Kidney glomerular epithelial cell (primary cell): ENCODE measurements around the gene NRXN3.
"Not testable (repeated sequence)": the region's sequence is repeated elsewhere in the genome, so short reads cannot be mapped to it uniquely, and the experiment has no call there.

Source experiments
- DNase-seq: peaks from one replicate; lab custom pipeline; 2025; lab: John Stamatoyannopoulos, UW

NRXN3 gene

DNA sequence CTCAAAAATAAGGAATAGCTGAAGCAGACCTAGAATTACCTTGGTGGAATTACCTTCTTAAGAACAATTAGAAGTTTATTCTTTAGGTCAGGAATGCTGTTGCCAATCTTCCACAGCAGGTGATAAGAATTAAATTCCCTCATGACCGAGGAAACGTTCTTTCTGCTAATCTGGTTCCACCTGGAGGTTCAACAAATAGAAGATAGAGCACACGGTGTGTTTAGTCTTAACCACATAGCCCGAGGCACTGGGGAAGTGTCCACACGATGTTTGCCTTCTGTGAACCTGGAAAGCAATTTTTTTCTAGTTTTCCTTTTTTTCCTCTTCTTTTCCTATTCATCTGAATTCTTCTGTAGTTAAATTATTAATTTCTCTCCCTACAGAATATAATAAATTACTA, 906.9 kb downstream of the NRXN3 start:
- no peak for DNase-seq

- DNase-seq, result no peak
These were observed 909.9 kb downstream of the NRXN3 start for GRCh38 chr14:79080040-79080439.

- DNase-seq, result no peak
These were observed 912.7 kb downstream of the NRXN3 start for GRCh38 chr14:79082883-79083282.

GRCh38 chr14:79083356-79083755, 913.2 kb downstream of the NRXN3 start:
- no peak for DNase-seq

GRCh38 chr14:79084861-79085260, 914.7 kb downstream of the NRXN3 start:
- DNase-seq, result no peak

DNA sequence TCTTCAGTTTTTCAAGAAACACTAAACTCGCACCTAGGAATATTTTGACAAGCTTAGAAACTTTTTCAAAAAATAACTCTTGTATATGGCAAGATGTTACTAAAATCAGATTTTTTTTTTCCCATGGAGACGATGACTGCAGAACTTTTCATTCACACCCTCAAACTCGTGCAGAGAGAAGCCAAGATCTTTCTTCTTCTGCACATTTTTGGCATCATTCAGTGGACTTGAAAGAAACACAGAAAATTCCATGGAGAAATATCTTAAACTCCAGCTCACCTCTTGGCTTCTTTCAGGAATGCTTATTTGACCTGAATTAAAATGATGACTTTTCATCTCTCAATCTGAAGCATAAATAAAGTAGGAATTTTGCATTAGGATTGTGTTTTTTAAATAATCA, 919.4 kb downstream of the NRXN3 start:
- DNase-seq, result no peak

- DNase-seq, result no peak
These were observed 920.5 kb downstream of the NRXN3 start for GRCh38 chr14:79090641-79091180.

DNA sequence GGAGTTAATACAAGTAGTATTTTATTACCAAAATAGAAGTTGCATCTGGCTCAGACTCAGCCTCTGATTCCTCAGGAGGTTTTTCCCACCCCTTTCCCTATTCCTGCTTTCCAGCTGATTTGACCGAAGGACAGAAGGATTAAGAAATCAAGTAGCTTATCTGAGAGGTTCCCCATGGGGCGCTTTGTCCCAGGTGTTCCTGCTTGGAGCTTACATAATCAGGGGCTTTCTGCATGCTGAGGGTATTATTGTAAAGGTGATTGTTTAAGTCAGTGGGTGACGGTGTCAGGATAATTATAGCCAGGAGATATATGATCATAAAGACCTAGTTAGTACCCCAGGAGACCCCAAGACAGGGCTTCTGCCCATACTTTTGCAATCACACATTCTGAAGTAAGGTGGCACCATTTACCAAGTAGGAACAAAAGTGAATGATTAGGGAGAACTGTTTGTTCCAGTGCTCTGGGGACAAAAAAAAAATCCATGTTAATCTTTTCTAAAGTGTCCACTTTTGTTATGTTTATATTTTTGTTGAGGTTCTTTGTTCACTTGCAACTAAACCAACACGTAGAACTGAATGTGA, 921.3 kb downstream of the NRXN3 start:
- DNase-seq, result no peak

DNA sequence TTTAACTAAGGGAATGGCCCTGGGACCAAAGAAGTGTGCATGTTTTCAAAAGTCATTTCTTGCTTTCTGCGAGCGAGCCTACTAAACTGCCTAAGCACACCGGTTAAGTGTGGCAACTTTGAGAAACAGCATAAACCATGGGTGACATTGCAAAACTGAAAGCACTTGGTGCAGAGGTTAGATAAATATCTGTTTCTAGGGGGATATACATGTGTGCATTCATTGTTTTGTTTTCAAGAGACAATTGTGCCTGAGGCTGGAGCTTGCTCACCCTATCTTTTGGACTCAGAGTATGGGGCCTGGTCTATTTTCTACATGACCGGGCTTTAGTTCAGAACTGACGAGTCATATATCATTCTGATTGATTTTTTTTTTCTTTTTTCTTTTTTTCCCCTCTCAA, 923.4 kb downstream of the NRXN3 start:
- DNase-seq, result no peak

- DNase-seq, result no peak
These were observed 924.8 kb downstream of the NRXN3 start for GRCh38 chr14:79094951-79095350.

DNA sequence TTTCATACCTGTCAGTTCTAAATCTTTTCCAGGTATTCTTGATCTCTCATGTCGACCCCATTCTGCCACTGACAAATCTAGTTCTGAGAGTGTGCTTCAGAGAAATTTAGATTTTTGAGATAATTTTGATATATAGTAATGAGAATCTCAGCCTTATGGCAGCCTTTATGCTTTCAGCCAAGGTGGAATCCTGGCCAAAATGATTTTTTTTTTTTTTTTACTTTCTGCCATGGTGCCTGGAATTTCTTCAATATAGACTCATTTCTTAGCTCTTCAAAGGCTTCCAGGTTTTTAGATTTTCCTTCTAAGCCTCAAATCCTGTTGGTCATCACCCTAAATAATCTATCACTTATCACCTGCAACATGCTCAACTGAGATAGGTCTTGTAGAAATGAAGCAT, 926.6 kb downstream of the NRXN3 start:
- no peak for DNase-seq

- no peak for DNase-seq
These were observed 928.2 kb downstream of the NRXN3 start for GRCh38 chr14:79098324-79098723.

DNA sequence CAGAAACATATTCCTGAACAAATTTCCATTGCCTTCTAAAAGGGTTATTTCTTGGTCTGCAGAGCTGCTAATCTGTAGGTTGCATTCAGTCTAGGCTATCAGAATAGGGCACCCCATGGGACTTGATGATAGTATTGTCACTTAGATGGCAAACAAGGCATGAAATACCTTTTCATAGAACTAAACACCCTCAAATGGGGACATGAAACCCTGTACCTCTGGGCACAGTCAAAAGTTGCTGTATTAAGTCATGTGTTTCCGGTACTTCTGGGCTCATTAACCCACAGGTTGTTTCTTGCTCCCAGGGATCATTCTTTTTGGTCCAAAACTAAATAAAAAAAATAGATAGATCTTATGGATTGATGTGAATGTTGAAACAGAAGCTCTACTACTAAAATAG, 930.4 kb downstream of the NRXN3 start:
- DNase-seq, result no peak

DNA sequence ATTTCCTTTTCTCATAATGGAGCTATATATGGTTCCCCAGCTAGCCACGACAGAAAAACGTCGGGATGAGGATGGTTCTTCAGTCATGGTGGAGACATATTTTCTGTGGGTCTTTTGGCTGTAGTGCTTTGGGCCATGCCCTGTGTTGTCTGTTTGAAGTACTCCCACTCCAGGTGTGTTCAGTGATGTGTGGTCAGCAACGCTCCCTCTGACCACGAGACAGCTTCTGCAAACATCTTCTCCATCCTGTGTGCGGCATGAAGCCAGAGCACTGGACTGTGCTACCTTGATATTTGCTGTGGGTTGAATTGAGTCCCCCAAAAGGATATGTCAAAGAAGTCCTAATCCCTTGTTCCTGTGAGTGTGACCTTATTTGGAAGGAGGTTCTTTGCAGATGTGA, 931.2 kb downstream of the NRXN3 start:
- no peak for DNase-seq

- DNase-seq, result no peak
These were observed 933.6 kb downstream of the NRXN3 start for GRCh38 chr14:79103764-79104163.

DNA sequence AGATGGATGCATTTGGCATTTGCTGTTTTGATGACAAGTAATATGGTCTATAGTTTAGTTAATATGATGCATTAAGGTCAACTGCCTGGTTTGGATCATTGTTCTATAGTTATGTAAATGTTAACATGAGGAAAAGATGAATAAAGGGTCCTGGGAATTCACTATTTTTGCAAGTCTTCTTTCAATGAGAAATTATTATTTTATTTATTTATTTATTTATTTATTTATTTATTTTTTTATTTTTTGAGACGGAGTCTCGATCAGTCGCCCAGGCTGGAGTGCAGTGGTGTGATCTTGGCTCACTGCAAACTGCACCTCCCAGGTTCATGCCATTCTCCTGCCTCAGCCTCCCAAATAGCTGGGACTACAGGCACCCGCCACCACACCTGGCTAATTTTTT, 940.4 kb downstream of the NRXN3 start:
- DNase-seq, result not testable (repeated sequence)

- DNase-seq, result no peak
These were observed 941.9 kb downstream of the NRXN3 start for GRCh38 chr14:79111987-79112501.

- no peak for DNase-seq
These were observed 947.4 kb downstream of the NRXN3 start for GRCh38 chr14:79117561-79117960.

DNA sequence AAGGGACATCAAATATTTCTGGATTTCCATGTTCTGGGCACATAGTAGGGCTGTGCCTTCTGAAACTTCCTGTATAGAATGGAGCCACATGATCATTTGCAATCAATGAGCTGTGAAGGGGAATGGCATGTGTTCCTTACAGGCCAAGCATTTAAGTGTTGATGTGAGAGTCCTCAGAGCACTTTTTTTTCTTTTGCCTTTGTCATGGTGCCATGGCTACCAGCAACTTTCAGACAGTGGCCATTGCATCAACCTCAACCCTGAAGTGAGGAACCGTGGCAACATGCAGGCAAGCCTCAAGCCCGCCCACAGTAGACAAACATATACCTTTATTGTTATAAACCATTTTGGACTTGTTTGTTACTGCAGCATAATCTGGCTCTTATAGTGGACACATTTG, 948.1 kb downstream of the NRXN3 start:
- DNase-seq, result no peak

GRCh38 chr14:79134361-79134760, 964.2 kb downstream of the NRXN3 start:
- no peak for DNase-seq

DNA sequence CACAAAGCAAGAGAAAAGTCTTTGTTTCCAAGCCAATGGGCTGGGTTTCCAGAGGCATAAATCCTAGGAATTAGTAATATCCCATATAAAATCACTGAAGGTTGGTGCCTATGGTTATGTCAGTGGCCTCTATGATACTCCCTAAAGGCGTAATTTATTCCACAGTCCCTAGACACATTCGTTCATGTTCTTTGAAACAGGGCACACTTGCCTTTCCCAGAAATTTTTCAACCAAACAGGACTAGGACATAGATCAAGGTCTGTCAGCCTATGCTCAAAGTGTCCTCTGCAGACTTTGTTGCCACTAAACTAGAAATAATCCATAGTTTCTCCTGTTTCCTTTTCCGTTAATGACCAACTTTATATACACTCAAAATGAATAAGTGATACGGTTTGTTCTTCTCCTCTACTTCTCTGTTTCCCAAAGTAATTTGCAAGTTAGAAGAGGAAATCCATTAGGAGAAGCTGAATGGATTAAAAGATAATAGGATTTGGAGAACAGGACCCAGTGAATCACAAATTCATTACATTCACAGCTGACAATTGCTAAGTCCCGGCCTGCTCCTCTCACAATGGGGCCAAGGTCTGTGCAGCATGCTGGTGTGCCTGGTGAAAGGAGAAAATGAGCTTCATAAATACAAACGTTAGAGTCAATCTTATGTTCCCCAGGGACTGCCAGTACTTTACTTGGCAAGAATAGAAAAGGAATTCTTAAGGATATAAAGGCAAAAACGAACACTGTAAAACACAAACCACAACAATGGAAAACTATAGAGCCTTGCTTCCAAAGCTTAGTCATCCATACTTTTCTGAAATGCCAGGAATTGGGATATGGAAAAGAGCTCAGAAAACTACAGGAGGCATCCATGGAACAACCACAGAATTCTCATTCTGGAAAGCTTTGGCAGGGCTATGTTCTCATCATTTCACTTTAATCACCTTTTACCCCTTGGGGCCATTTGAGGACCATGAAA, 966.2 kb downstream of the NRXN3 start:
- no peak for DNase-seq

DNA sequence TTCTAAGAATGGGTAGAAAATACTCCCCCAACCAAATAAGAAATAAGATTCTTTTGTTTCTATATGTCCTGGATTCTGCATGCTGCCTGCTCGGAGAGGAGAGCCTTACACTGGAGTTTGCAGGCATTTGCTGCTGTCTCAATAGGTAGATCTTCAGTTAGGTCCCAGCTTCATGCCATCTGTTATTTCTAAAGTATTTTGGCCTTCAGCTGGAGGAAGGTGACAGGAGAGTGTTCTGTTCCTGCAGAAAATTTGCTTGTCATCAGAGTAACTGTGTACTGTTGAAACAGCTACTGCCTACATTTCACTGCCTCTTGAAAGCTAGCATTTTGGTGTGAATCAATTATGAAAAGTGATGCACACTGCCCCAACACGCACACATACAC, 966.9 kb downstream of the NRXN3 start:
- DNase-seq, result no peak

DNA sequence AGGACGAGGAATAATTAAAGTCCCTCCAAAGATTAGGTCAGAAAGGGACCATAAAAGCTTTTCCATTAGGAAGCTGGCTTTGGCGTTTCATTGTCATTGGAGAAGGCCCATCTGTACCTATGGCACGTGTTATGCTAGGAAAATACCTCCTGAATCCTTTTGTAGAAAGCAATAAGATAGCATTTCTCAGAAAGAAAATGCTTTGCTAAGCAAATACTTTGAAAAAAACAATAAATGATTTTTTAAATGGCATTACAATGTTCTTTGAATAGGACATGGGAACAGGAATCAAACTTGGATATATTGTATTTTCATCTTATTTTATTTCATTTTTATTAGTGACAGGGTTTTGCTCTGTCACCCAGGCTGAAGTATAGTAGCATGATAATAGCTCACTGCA, 967.7 kb downstream of the NRXN3 start:
- DNase-seq, result no peak
